ENCODE measurements around the gene LDHAL6B.
A peak's percentile ranks its signal among the peaks of the same experiment; 100 is the strongest.

Gene LDHAL6B

DNA sequence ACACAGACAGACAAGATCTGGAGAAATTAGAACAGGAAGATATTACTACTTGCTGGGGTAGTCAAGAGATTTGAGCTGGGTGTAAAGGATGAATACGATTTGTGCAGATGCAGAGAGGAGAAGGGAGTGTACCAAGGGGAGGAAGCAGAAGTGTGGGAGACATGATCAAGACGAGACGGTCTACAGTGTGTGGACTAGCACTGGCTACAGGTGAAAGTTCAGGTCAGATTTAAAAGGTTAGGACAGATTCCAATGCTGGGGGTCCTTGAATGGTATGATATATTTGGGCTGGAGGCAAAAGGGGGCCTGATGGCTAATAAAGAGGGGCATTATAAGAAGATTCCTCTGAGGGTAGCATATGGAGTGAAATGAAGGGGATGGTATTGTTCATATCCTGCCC, 12.1 kb downstream of the LDHAL6B start:
- DNase-seq (ENCODE audit: low read depth in 2 of 2), result no peak

DNA sequence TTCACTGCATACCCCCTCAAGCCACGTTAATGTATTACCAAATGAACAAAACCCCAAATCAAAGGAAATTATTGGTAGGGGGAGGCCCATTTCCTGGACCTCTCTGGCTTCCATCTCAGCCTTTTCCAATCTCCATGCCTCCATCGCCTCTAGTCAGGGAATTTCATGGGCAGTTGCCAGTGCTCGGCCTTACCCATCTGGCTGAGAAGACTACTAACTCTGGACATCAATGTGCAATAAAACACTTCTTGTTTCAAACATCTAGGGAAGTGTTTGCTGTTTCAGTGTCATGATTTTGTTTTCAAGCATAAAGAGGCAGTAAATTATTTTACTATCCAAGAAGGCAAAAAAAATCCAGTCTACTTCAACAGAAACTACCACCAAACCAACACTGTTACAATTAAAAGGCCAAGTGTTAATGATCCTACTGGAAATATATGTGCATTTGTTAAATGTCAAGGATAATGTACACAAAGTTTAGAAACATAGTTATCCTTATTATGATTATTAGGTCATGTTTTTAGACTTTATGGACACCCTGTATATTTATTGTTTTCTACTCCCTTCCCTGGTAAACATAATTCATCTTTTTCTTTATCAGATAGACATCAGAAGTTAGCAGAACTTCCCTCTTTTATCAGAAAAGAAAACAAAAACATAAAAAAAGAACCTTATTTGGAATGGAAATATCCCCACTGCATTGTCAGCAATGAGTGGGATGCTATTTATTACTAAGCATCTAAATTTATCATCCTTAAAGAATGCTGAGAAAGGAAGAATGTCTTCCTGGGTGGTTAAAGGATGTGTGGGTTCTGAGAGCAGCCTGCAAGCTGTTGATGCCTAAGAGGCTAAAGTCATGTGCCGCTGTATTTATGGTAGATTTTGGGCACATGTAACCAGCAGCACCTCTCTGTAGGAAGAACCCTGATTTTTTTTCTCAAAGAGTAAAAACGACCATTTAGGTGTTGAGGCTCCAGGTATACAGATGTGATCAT, 15.2 kb downstream of the LDHAL6B start:
- no peak for DNase-seq (ENCODE audit: low read depth in 2 of 2)

DNA sequence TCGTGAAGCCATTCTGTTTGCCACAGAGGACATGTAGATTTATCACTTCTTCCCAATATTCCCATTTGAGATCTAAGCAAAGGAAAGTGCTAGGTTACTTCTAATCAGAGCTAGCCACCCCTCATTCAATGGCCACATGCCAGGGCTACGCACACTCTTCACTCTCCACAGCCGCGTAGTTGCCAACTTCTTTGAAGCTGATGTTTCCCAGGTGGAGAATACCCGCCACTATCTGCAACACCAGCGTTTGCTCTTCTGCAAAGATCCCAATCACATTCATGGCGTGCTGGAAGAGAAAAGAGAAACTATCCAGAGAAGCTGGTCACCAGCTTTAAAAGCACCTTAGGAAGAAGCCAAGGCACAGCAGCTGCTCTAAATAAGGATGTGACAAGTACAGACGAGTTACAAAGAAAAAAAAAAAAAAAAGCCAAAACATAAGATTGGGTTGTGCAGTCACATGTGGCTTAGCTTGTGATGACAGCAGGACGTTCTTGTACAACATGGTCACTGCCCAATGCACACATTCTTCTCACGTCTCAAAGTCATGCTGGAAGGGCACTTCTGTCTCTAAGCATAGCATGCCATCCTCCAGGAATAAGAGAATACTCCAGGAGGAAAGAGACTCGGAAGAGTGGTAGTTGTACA, 16.4 kb downstream of the LDHAL6B start:
- DNase-seq (ENCODE audit: low read depth in 2 of 2), result no peak

DNA sequence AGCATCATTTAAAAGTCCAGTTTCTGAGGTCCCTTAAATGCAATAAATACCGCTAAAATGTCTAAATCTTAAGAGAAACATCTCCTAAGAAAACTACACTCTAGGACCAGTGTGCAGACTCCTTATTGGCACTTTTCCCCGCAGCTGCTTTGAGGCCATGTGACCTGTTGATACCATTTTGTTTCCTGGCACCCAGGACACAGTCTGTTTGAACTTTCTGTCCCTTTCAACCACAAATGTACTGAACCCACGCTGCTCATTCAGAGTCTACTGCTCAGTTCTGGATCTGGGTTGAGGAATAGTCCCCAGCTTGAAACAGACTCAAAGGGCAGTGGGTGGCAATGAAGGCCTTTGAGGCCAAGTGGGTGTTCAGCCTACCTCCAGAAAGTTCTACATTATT, 17.1 kb downstream of the LDHAL6B start:
- no peak for DNase-seq (ENCODE audit: low read depth in 2 of 2)

DNA sequence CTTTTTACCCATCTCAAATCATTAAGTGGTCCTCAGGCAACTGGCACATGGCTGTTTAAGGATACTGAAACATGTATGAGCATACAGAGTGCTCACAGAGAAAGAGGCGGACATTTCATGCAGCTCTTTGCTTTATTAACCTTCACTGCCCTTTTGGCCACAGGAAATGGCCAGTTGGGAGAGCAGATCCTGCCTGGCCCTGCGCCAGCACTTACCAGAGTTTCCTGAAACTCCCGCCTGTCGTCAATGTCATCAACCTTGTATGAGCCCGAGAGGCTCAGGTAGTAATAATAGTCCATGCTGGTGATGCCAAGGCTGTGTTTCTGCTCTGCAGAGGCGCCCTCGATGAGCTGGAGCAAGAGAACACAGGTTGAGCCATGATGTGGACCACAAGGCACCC, 17.8 kb downstream of the LDHAL6B start:
- no peak for DNase-seq (ENCODE audit: low read depth in 2 of 2)

DNA sequence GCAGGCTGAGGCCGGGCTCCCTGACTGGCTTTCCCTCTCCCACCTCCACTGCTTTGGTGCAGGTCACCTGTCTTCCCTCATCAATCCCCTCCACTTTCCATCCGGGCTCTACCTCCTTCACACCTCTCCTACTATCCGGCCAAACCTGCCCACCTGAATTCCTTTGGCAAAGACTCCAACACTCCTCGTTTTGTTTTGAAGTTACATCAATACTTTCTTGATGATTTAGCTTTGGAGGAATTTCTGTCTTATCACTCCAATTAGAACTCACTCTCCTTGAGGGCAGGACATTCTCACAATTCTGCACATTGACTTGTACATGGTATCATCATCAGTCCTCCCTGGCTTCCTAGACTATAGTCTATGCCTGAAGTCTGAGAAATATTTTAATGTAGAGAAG, 20.4 kb downstream of the LDHAL6B start:
- no peak for DNase-seq (ENCODE audit: low read depth in 2 of 2)

DNA sequence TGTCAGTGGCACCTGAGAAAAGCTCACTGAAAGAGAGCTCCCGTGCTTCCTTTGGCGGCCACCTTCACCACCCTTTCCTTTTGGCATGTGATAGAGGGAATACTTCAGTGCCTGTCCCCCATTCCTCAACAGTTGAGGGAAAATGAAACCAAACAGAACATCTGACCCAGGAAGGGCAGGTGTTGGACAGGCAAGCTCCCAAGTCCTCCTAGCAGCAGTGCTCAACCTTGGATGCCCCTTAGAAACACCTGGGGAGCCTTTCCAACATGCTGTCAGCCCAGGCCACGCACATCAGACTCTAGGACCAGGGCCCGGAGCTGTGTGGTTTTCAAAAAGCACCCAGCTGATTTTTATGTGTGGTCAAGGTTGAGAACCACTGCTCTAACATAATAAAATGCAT, 22.4 kb downstream of the LDHAL6B start:
- no peak for DNase-seq (ENCODE audit: low read depth in 2 of 2)

DNA sequence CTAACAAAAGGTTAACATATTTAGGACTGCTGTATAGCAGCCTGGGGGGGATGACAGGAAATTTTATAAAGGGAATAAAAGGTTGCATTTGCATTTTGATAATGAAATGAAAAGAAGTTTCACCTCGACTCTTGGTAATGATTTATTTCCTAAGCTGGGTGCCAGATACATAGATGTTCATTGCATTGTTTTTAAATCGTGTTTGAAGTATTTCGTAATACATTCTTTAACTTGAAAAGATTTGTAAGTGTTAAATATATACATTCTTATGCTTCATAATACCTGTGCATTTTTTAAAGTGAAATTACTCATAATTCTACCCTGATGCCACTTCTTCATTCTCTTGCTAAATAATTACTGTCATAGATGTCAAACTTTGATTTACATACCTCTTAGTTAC, 22.8 kb downstream of the LDHAL6B start:
- no peak for DNase-seq (ENCODE audit: low read depth in 2 of 2)

DNA sequence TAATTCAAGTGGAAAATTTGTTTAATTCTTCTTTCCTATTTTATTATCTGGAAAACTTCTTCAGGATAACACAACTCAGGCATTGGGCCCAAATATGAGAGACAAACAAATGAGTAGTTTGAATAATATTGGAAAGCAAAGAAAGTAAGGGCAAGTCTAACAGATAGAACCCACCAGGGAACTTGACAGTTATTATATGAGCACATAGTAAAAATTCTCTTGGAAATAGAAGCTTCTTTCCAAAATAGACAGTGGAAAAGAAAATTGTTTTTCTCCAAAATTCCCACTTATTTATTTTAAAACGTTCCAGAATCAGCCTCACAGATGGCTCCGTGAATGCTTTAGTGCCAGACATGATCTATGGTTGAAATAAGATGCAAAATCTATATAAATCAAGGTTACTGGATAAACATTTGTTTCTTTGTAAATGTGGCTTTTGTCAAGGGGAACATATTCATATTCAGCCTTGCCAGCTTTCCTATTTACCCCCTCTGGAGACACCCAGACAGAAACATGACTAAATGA, 23.9 kb downstream of the LDHAL6B start:
- DNase-seq (ENCODE audit: low read depth in 2 of 2), result no peak

DNA sequence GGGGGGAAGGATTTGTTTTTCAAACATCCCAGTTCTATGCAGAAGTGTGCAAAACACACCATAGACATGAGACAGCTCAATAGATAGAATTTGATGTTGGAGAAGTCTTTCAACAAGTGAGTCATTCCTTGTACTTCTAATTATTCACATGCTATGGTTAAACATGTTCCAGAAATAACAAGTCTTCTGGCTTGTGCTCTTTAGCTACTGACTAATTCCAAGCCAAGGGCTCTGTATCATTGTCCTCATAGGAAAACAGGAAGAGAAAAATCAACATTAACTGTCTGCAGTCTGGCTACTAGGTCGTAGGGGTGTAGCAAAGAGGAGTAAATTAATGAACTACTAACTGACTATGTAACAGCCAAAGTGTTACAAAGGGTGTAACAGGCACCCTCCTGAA, 25.8 kb downstream of the LDHAL6B start:
- DNase-seq (ENCODE audit: low read depth in 2 of 2), result no peak

DNA sequence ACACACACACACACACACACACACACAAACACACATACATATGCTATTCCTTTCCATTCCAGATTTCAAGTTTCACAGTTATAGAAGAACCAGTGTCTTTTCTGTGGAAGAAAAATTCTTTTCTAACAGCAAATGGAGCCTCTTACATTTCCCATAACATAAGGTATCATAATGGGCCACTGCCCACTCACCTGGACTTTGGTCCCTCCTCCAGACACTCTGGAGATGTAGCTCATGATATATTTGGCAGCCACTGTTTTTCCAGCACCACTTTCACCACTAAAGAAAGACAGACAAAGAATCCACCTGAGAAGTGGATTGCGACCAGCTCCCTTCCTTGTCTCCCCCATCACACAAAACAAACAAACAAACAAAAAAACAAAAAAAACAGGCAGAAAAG, 29.8 kb downstream of the LDHAL6B start:
- DNase-seq (ENCODE audit: low read depth in 2 of 2), result no peak

DNA sequence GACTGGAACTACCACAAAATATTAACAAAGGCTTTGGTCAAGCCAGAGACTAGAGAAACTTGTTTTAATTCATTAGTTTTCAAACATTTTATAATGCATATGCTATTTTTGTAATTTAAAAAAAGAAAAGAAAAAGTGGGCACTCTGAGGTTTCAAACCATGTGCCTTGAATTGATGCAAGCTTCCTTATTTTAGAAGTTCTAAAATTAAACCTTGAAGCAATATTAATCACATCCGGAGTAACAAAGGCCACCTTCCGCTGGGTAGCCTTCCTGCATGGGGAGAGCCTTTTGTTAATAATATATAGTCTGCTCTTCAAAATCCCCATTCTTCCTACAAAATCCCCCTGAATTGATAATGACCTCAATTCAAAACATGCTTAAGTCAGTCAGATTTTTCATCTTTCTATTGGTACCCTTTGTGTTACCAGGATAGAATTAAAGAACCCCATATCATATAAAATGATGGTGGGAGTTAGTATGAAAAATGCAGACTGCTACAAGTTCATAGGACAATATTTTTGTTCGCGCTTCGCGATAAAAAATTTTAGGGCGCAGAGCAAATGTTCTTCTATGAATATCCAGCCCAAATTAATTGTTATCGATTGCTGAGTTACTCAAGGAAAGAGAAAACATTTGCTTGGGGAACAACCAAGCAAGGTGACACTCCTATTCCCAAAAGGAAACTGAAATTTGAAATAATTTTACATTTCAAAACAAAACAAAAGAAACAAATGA, 30.6 kb downstream of the LDHAL6B start:
- no peak for DNase-seq (ENCODE audit: low read depth in 2 of 2)

DNA sequence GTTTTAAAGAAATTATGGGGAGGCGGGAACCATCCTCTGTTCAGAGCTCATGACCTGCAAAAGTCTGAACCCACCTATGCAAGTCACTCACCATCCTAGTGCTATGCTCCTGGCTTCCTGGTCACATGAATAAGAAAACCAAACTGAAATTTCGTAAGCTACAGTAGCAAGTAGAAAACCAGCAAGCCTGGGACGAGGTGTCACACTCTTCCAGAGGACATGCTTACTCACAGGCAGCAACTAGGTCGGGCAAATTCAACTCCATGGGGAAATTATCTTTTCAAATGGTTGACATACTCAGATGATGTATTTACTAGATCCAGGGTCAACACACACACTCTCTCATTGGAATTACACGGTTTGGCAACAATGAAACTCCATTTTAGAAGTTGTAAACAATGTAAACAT, 31.3 kb downstream of the LDHAL6B start:
- no peak for DNase-seq (ENCODE audit: low read depth in 2 of 2)

DNA sequence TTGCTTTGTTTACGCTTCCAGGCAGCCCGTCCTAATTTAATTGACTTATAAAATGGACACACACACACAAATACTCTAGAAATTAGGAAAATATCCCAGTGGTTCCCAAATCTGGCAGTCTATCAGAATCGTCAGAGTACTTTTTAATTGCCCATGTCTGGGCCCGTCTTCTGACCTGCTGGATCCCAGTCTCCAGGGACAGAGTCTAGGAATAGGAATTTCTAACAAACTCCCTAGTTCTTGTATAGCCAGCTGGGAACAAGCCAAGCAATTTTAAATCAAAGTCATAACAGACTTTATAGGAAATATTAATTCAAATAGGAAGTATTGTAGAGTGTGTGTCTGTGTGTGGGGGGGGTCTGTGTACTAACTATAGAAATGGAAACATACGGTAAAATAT, 33.4 kb downstream of the LDHAL6B start:
- no peak for DNase-seq (ENCODE audit: low read depth in 2 of 2)

DNA sequence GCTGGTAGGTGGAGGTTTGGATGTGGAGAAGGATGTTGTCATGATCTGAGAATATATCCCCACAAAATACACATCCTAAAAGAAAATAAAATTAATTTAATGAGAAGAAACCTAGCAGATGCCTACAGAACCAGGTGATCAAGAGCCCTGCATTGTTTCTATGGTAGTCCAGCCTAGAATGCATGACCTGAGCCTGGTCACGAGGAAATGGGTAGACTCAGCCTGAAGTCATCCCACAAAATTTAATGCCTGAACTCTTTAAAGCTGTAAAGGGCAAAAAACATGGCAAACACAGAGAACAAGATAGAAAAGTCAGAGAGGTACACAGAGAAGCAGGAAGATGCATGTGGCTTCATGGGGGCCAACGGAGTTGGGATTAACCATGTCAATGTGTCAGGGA, 36.0 kb downstream of the LDHAL6B start:
- no peak for DNase-seq (ENCODE audit: low read depth in 2 of 2)

DNA sequence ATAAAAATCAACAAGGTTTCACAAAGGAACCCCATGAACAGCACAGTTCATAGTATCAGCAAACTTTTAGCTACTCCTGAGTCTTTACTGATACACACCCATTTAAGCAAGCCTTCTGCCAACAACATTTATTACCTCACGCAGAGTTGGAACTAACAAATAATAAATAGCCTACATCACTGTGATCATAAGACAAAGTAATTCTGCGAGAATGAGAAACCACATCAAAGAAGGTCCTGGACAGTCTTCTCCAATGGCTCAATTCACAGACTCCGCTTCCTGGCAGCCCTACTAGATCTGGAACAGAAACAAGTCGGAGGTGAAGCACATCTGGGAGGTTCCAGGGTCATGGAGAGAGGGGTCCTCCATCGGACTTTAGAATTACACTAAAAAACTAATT, 37.0 kb downstream of the LDHAL6B start:
- no peak for DNase-seq (ENCODE audit: low read depth in 2 of 2)

DNA sequence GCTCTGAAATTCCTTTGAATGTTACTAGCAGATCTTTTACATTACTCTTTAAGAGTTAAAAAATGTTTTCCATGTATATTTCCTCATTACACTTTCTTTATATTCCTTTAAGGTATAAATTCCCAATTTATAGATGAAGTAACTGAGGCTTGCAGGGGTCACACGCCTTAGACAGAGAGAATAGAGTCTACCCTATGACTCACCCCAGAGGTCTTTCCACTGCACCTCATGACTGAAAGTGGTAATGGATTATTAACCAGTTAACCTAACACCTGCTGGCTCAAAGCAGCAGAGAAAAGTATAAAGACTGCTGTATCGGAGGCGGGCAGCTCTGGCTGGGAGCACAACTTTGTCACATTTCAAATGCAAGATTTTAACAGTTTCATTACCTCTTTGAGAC, 37.7 kb downstream of the LDHAL6B start:
- no peak for DNase-seq (ENCODE audit: low read depth in 2 of 2)

DNA sequence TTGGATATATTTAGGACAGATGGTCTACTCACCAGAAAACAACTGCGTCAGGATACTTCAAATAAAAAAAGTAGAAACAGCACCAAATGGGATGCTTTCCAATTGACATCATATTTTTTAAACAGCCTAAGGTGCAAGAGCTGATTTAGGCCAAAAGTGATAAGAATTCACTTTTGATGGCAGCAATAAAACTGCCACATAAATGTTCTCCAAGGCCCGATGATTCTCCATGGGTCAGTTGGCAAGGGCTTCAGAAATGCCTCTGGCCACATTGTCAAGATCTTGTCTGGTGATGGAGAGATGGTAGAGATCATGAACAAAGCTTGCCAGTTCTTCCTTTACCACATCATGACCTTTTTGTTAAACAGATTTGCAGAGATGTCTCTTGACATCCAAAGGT, 38.9 kb downstream of the LDHAL6B start:
- no peak for DNase-seq (ENCODE audit: low read depth in 2 of 2)

DNA sequence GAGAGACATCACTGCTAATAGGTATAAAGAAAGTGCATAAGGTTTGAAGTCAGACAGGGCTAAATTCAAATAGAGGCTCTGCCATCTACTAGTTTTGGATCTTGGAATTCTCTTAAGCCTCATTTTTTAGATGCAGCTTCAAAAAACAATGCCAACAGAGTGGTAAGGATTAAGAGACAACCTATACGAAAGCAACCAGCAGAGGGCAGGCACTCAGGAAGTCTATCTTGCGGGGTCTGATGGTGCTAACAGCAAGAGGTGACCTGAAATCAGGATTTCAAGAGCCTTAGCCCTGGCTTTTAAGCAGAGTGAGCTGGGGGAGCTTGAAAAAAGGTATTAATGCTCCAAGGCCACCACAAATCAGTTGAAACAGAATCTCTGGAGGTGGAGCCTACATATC, 40.7 kb downstream of the LDHAL6B start:
- DNase-seq (ENCODE audit: low read depth in 2 of 2), result peak; percentile 21 to 36

DNA sequence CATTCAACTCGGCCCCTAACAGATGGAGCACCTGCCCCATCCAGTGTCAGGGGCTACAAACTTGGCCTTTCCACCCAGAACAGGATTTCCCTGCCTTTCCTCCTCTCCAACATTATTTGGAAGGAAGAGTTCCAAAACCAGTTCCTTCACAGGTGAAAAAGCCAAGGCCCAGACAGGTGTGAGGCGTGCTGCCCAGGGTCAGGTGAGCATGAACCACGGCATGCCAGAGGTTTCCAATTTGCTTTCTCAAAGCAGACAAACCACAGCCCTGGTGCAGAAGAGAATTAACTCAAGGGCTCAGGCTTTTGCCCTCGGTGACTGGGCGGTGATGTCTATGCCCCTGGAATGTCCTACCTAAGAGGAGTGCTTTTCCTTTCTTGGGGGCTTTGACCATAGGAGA, 43.2 kb downstream of the LDHAL6B start:
- no peak for DNase-seq (ENCODE audit: low read depth in 2 of 2)

DNA sequence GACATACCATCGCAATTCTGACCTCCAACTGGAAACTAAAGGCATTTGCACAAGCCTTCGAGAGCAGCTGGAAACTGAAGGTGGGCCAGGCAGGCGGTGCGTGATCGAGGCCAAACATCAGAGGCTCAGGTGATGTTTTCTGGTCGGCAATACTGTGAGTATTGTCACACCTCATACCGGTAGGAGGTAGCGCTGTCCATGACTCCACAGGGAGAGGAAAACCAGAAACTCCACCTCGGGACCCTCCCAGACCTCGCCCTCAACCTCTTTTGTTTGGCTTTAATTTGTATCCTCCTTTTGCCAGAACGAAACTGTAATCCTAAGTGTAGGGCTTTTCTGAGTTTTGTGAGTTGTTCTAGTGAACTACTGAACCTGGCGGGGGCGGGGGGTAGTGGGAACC, 43.6 kb downstream of the LDHAL6B start:
- no peak for DNase-seq (ENCODE audit: low read depth in 2 of 2)

Data from stimulated activated CD8-positive, alpha-beta memory T cell treated with anti-CD3 and anti-CD28 coated beads, Interleukin-7, amount 100 ng/mL, for 4 hours (primary cell).